B cell (primary cell): Measurements from ENCODE around the gene XCL1. TPM values are rescaled to one million over a fixed set of nuclear protein-coding genes. Genes with fewer than 3 reads are reported as not detected.

Experiments used
- ATAC-seq: fragments of 200-7000 bp; cut with Tn5 transposase; one replicate; pipeline ENCODE4 v1.10.0; 2021; ENCODE audit warnings: low read depth, mild to moderate bottlenecking, moderate number of reproducible peaks, moderate library complexity
- CTCF ChIA-PET: fragments of 350-600 bp; sonication (Branson Sonifier 250); formaldehyde crosslinking; loops from one replicate; lab custom pipeline; 2021; ENCODE audit warnings: antibody characterized with exemption, inconsistent platforms; lab: Charles Lee
- POLR2A ChIA-PET: fragments of 350-600 bp; sonication (Branson Sonifier 250); formaldehyde crosslinking; loops from one replicate; lab custom pipeline; 2021; ENCODE audit warnings: antibody characterized with exemption; lab: Charles Lee
- DNase-seq: peaks from one replicate; pipeline ENCODE4 v3.0.0; 2013
- H2AFZ ChIP-seq: 2 replicates; pipeline ENCODE4 v1.6.1; 2012; ENCODE audit warnings: mild to moderate bottlenecking, low read depth, low read length; ENCODE audit not compliant: insufficient read depth, poor library complexity, severe bottlenecking
- H3K27ac ChIP-seq, 2 donors: 1 replicate in 1 of 2; 2 replicates in 1 of 2; pipeline ENCODE4 v1.5.1; 2012 to 2013; ENCODE audit warnings: low read length in 2 of 2, mild to moderate bottlenecking in 2 of 2, moderate library complexity in 1 of 2
- H3K27me3 ChIP-seq, 4 experiments: fragments of 200-600 bp in 1 of 4; sonication (generic) in 1 of 4; replicated peaks in 1 of 4; 1 replicate in 2 of 4; 2 replicates in 2 of 4; pipeline versions ENCODE4 v1.6.1 to v1.7.0; 2013 to 2016; ENCODE audit warnings: low read length in 3 of 4, mild to moderate bottlenecking in 2 of 4, mixed read lengths in 1 of 4, moderate library complexity in 1 of 4; ENCODE audit not compliant: insufficient read depth in 4 of 4, control insufficient read depth in 3 of 4; ENCODE audit errors: control extremely low read depth in 1 of 4
- H3K36me3 ChIP-seq, 2 experiments: replicated peaks in 1 of 2; 1 replicate in 1 of 2; 2 replicates in 1 of 2; pipeline versions ENCODE4 v1.6.1 to v1.7.1; 2013; ENCODE audit warnings: low read length in 1 of 2; ENCODE audit not compliant: insufficient read depth in 2 of 2, control insufficient read depth in 1 of 2; ENCODE audit errors: control extremely low read depth in 1 of 2, extremely low read depth in 1 of 2
- H3K4me1 ChIP-seq, 2 donors: fragments of 200-600 bp in 1 of 2; sonication (generic) in 1 of 2; 1 replicate in 1 of 2; 2 replicates in 1 of 2; pipeline versions ENCODE4 v1.5.1 to v1.6.1; 2013 to 2017; ENCODE audit warnings: low read length in 2 of 2; ENCODE audit not compliant: control insufficient read depth in 2 of 2, insufficient read depth in 2 of 2
- H3K4me2 ChIP-seq: replicated peaks from 2 replicates; pipeline ENCODE3; 2012; ENCODE audit warnings: mild to moderate bottlenecking, low read depth, low read length; ENCODE audit not compliant: poor library complexity, severe bottlenecking
- H3K4me3 ChIP-seq, 5 experiments: fragments of 200-600 bp in 1 of 5; sonication (generic) in 1 of 5; 1 replicate in 3 of 5; 2 replicates in 2 of 5; pipeline versions ENCODE4 v1.5.1 to v1.7.0; 2011 to 2016; ENCODE audit warnings: low read length in 4 of 5, mild to moderate bottlenecking in 4 of 5, low read depth in 2 of 5, control low read depth in 1 of 5, moderate library complexity in 1 of 5; ENCODE audit not compliant: insufficient read depth in 1 of 5; ENCODE audit errors: control extremely low read depth in 1 of 5, extremely low read depth in 1 of 5
- H3K79me2 ChIP-seq: fragments of 200-600 bp; sonication (generic); one replicate; pipeline ENCODE4 v1.6.0; 2016; ENCODE audit warnings: low read length; ENCODE audit not compliant: control insufficient read depth, insufficient read depth
- H3K9ac ChIP-seq: fragments of 200-600 bp; sonication (generic); 2 replicates; pipeline ENCODE4 v1.6.1; 2017; ENCODE audit warnings: mild to moderate bottlenecking, low read length, moderate library complexity
- H3K9me3 ChIP-seq, 3 donors: one replicate each; pipeline versions ENCODE4 v1.6.1 to v1.7.1; 2013; ENCODE audit warnings: low read length in 2 of 3; ENCODE audit not compliant: control insufficient read depth in 2 of 3, insufficient read depth in 1 of 3; ENCODE audit errors: control extremely low read depth in 1 of 3
- H4K20me1 ChIP-seq: 2 replicates; pipeline ENCODE4 v1.6.0; 2012; ENCODE audit warnings: mild to moderate bottlenecking, low read length; ENCODE audit not compliant: insufficient read depth, control insufficient read depth, poor library complexity, severe bottlenecking
- H3K27ac Mint-ChIP-seq: one replicate; pipeline ENCODE4 v1.8.0; 2021; ENCODE audit warnings: mixed read lengths
- H3K27me3 Mint-ChIP-seq: one replicate; pipeline ENCODE4 v1.8.0; 2021; ENCODE audit warnings: mixed read lengths
- H3K4me1 Mint-ChIP-seq: one replicate; pipeline ENCODE4 v1.8.0; 2021; ENCODE audit warnings: mixed read lengths
- H3K4me3 Mint-ChIP-seq: one replicate; pipeline ENCODE4 v1.8.0; 2021; ENCODE audit warnings: mixed read lengths
- H3K9me3 Mint-ChIP-seq: one replicate; pipeline ENCODE4 v1.8.0; 2022; ENCODE audit warnings: mixed read lengths; ENCODE audit not compliant: insufficient read depth
- EZH2 ChIP-seq: IDR thresholded peaks from 2 replicates; pipeline ENCODE4 v1.6.1; 2012; ENCODE audit warnings: borderline replicate concordance, low read depth, mild to moderate bottlenecking, moderate library complexity, low read length; ENCODE audit not compliant: insufficient read depth, poor library complexity, severe bottlenecking
- WGBS: methylation state at CpG from one replicate; pipeline ENCODE4 v1.1.5; 2013; ENCODE audit warnings: missing lambda C conversion rate; ENCODE audit not compliant: insufficient coverage; 5-methylcytosine and 5-hydroxymethylcytosine counted together
- intact Hi-C: fragments of 100-400 bp; cut with micrococcal nuclease; formaldehyde crosslinking; loops from one replicate; pipeline ENCODE4 v1.10.0; 2022
- polyA plus RNA-seq: library from polyadenylated mRNA; depleted of rRNA; stranded (reverse); fragments of >200 nt; gene quantifications from 2 replicates; pipeline ENCODE4 v1.2.3, GENCODE V29; 2012
- total RNA-seq, 2 donors: library from RNA; stranded (reverse); fragments of 120-200 nt in 1 of 2; gene quantifications; 1 replicate in 1 of 2; 2 replicates in 1 of 2; pipeline versions ENCODE4 v1.2.3 to v1.2.4, GENCODE V29; 2013 to 2022
- TF ChIP-seq, protein P1 (sequence below): fragments of 200-600 bp; IDR thresholded peaks from one replicate; pipeline ENCODE4 v1.8.0; 2022; ENCODE audit warnings: antibody characterized with exemption, mild to moderate bottlenecking

The XCL1 gene
- total and polyA plus RNA-seq, 2 donors (not counting 1 experiment from before 2014, with no cell fraction given): 0.12 TPM; not detected in 1

GRCh38 chr1:168583571-168583970 is 7.2 kb downstream of the XCL1 start:
- no peak for ATAC-seq
- H3K4me3 ChIP-seq: no peak overlapping the region
- H3K79me2 ChIP-seq: no peaks in the 10 kb centered on the region
- CTCF ChIA-PET: interaction anchor here (1.3 kb wide), 1 partner anchor 241 kb away, joined by 4 read pairs; no protein-coding TSS in a partner anchor
- H3K4me1 ChIP-seq: no peaks in the 10 kb centered on the region
- H3K9me3 ChIP-seq: peaks cover 0 to 2% (median 0%) of the 10 kb centered on the region in 3 donors
- H3K9ac ChIP-seq: no peak overlapping the region
- TF ChIP-seq, protein P1, sequence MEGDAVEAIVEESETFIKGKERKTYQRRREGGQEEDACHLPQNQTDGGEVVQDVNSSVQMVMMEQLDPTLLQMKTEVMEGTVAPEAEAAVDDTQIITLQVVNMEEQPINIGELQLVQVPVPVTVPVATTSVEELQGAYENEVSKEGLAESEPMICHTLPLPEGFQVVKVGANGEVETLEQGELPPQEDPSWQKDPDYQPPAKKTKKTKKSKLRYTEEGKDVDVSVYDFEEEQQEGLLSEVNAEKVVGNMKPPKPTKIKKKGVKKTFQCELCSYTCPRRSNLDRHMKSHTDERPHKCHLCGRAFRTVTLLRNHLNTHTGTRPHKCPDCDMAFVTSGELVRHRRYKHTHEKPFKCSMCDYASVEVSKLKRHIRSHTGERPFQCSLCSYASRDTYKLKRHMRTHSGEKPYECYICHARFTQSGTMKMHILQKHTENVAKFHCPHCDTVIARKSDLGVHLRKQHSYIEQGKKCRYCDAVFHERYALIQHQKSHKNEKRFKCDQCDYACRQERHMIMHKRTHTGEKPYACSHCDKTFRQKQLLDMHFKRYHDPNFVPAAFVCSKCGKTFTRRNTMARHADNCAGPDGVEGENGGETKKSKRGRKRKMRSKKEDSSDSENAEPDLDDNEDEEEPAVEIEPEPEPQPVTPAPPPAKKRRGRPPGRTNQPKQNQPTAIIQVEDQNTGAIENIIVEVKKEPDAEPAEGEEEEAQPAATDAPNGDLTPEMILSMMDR: no peak
- no peak for TF ChIP-seq EZH2
- no peak overlapping the region for H3K27ac Mint-ChIP-seq
- H3K27ac ChIP-seq: no peak overlapping the region
- WGBS: 73% methylated on average over 2 of the region's 6 CpGs
- H3K27me3 ChIP-seq: no peaks in the 10 kb centered on the region
- intact Hi-C loops: no loop called here
- no peak for DNase-seq
- H3K4me2 ChIP-seq: no peak overlapping the region
- H2AFZ ChIP-seq: no peak overlapping the region
- H3K9me3 Mint-ChIP-seq: no peaks in the 10 kb centered on the region
- H3K4me3 Mint-ChIP-seq: no peak overlapping the region
- no peaks in the 10 kb centered on the region for H3K36me3 ChIP-seq
- no peaks in the 10 kb centered on the region for H3K4me1 Mint-ChIP-seq
- POLR2A ChIA-PET: no interaction called here
- H3K27me3 Mint-ChIP-seq: peaks cover 4% of the 10 kb centered on the region
- H4K20me1 ChIP-seq: no peaks in the 10 kb centered on the region

- DNase-seq (no peak), ATAC-seq (no peak)
- no peaks in the 10 kb centered on the region for H3K36me3 ChIP-seq
- H3K27me3 ChIP-seq: no peaks in the 10 kb centered on the region
- Mint-ChIP-seq H3K4me1 (no peaks in the 10 kb centered on the region), H3K4me3 (no peak overlapping the region), H3K27ac (no peak overlapping the region), H3K9me3 (no peaks in the 10 kb centered on the region), H3K27me3 (peaks cover 4% of the 10 kb centered on the region)
- H3K4me1 ChIP-seq: no peaks in the 10 kb centered on the region
- 0% methylated on average over 1 of the region's 3 CpGs for WGBS
- no peak overlapping the region for H3K4me2 ChIP-seq
- H3K27ac ChIP-seq: no peak overlapping the region
- H3K9ac ChIP-seq: no peak overlapping the region
- POLR2A ChIA-PET: no interaction called here
- H3K4me3 ChIP-seq: no peak overlapping the region
- TF ChIP-seq, protein P1: no peak
- no peak for TF ChIP-seq EZH2
- CTCF ChIA-PET: no interaction called here
- H2AFZ ChIP-seq: no peak overlapping the region
- H3K9me3 ChIP-seq: peaks cover 0 to 2% (median 0%) of the 10 kb centered on the region in 3 donors
- intact Hi-C loops: no loop called here
- no peaks in the 10 kb centered on the region for H3K79me2 ChIP-seq
- no peaks in the 10 kb centered on the region for H4K20me1 ChIP-seq
Measured at GRCh38 chr1:168585191-168585590, 8.8 kb downstream of the XCL1 start.
